H1 (cell line): ENCODE measurements around the gene GLE1. TPM values are rescaled to one million over a fixed set of nuclear protein-coding genes. Genes with fewer than 3 reads are reported as not detected.

Source experiments
- CBX8 ChIP-seq: fragments of 300-800, 300-1000 bp; sonication (generic); IDR thresholded peaks from 2 replicates; pipeline ENCODE4 v1.7.1; 2016; ENCODE audit warnings: low read depth, low read length, borderline replicate concordance
- NANOG ChIP-seq: IDR thresholded peaks from 2 replicates; pipeline ENCODE4 v1.6.1; 2011; ENCODE audit warnings: low read length, low read depth, mild to moderate bottlenecking, inconsistent platforms; ENCODE audit not compliant: insufficient read depth, poor library complexity, severe bottlenecking
- SAP30 ChIP-seq: fragments of 300-600 bp; sonication (generic); IDR thresholded peaks from 2 replicates; pipeline ENCODE4 v1.7.1; 2012; ENCODE audit warnings: low read length, moderate library complexity, mild to moderate bottlenecking, inconsistent platforms; ENCODE audit not compliant: insufficient read depth, insufficient replicate concordance
- polyA plus RNA-seq, 7 experiments: library from polyadenylated mRNA; depleted of rRNA in 3 of 7; stranded (reverse) in 5 of 7; unstranded in 2 of 7; fragments of >200 nt in 5 of 7; fragments of 200-250 nt in 2 of 7; gene quantifications; 1 replicate in 5 of 7; 2 replicates in 1 of 7; 4 replicates in 1 of 7; pipeline versions ENCODE4 v1.2.1 to v1.2.3, GENCODE V29; 2011 to 2013; ENCODE audit warnings: missing spikeins in 2 of 7, mixed read lengths in 2 of 7
- total RNA-seq: library from RNA; stranded (reverse); fragmentation: NEBNext Ultra II Directional; extraction: Animal tissue kit (Norgen Biotek cat#: 25700); gene quantifications from 2 replicates; pipeline ENCODE4 v1.2.1, GENCODE V29; 2021
- TF ChIP-seq, protein P1 (sequence below): fragments of 300-600 bp; sonication (generic); IDR thresholded peaks from 2 replicates; pipeline ENCODE4 v1.7.1; 2012; ENCODE audit warnings: low read length, moderate library complexity, mild to moderate bottlenecking, inconsistent platforms; ENCODE audit not compliant: insufficient replicate concordance

Gene GLE1
- total and polyA plus RNA-seq, 2 of the 8 experiments (the other 6 are each of a cell fraction or from before 2014, with no cell fraction given), result 9.6 to 14.9 TPM

DNA sequence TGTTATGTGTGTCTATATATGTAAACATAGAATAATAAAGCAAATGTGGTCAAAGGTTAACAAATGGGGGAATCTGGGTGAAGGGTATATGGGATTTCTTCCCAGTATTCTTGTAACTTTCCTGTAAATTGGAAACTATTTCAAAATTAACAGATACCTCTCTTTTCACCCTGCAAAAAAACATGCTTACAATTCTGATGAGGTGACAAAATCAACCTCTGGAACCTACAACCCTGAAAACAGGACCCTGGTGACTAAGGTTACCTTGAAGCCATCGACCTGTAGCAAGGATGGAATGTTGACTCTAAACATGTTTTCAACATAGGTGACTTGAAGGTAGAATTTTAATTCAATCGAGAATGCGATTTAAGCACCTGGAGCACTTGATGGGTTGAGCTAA, 42.0 kb downstream of the GLE1 start (continued):
- TF ChIP-seq NANOG (no peak), SAP30 (no peak), CBX8 (no peak)
- TF ChIP-seq, protein P1, sequence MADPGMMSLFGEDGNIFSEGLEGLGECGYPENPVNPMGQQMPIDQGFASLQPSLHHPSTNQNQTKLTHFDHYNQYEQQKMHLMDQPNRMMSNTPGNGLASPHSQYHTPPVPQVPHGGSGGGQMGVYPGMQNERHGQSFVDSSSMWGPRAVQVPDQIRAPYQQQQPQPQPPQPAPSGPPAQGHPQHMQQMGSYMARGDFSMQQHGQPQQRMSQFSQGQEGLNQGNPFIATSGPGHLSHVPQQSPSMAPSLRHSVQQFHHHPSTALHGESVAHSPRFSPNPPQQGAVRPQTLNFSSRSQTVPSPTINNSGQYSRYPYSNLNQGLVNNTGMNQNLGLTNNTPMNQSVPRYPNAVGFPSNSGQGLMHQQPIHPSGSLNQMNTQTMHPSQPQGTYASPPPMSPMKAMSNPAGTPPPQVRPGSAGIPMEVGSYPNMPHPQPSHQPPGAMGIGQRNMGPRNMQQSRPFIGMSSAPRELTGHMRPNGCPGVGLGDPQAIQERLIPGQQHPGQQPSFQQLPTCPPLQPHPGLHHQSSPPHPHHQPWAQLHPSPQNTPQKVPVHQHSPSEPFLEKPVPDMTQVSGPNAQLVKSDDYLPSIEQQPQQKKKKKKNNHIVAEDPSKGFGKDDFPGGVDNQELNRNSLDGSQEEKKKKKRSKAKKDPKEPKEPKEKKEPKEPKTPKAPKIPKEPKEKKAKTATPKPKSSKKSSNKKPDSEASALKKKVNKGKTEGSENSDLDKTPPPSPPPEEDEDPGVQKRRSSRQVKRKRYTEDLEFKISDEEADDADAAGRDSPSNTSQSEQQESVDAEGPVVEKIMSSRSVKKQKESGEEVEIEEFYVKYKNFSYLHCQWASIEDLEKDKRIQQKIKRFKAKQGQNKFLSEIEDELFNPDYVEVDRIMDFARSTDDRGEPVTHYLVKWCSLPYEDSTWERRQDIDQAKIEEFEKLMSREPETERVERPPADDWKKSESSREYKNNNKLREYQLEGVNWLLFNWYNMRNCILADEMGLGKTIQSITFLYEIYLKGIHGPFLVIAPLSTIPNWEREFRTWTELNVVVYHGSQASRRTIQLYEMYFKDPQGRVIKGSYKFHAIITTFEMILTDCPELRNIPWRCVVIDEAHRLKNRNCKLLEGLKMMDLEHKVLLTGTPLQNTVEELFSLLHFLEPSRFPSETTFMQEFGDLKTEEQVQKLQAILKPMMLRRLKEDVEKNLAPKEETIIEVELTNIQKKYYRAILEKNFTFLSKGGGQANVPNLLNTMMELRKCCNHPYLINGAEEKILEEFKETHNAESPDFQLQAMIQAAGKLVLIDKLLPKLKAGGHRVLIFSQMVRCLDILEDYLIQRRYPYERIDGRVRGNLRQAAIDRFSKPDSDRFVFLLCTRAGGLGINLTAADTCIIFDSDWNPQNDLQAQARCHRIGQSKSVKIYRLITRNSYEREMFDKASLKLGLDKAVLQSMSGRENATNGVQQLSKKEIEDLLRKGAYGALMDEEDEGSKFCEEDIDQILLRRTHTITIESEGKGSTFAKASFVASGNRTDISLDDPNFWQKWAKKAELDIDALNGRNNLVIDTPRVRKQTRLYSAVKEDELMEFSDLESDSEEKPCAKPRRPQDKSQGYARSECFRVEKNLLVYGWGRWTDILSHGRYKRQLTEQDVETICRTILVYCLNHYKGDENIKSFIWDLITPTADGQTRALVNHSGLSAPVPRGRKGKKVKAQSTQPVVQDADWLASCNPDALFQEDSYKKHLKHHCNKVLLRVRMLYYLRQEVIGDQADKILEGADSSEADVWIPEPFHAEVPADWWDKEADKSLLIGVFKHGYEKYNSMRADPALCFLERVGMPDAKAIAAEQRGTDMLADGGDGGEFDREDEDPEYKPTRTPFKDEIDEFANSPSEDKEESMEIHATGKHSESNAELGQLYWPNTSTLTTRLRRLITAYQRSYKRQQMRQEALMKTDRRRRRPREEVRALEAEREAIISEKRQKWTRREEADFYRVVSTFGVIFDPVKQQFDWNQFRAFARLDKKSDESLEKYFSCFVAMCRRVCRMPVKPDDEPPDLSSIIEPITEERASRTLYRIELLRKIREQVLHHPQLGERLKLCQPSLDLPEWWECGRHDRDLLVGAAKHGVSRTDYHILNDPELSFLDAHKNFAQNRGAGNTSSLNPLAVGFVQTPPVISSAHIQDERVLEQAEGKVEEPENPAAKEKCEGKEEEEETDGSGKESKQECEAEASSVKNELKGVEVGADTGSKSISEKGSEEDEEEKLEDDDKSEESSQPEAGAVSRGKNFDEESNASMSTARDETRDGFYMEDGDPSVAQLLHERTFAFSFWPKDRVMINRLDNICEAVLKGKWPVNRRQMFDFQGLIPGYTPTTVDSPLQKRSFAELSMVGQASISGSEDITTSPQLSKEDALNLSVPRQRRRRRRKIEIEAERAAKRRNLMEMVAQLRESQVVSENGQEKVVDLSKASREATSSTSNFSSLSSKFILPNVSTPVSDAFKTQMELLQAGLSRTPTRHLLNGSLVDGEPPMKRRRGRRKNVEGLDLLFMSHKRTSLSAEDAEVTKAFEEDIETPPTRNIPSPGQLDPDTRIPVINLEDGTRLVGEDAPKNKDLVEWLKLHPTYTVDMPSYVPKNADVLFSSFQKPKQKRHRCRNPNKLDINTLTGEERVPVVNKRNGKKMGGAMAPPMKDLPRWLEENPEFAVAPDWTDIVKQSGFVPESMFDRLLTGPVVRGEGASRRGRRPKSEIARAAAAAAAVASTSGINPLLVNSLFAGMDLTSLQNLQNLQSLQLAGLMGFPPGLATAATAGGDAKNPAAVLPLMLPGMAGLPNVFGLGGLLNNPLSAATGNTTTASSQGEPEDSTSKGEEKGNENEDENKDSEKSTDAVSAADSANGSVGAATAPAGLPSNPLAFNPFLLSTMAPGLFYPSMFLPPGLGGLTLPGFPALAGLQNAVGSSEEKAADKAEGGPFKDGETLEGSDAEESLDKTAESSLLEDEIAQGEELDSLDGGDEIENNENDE, result no peak
